HG03175 (cell line): ENCODE measurements around the gene ORMDL2.

ENCODE experiments used
- ATAC-seq: cut with Tn5 transposase; IDR thresholded peaks from one replicate; pipeline ENCODE4 v1.9.1; 2021; ENCODE audit warnings: mild to moderate bottlenecking, moderate library complexity; ENCODE audit not compliant: unreplicated experiment

ORMDL2 gene, protein sequence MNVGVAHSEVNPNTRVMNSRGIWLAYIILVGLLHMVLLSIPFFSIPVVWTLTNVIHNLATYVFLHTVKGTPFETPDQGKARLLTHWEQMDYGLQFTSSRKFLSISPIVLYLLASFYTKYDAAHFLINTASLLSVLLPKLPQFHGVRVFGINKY

DNA sequence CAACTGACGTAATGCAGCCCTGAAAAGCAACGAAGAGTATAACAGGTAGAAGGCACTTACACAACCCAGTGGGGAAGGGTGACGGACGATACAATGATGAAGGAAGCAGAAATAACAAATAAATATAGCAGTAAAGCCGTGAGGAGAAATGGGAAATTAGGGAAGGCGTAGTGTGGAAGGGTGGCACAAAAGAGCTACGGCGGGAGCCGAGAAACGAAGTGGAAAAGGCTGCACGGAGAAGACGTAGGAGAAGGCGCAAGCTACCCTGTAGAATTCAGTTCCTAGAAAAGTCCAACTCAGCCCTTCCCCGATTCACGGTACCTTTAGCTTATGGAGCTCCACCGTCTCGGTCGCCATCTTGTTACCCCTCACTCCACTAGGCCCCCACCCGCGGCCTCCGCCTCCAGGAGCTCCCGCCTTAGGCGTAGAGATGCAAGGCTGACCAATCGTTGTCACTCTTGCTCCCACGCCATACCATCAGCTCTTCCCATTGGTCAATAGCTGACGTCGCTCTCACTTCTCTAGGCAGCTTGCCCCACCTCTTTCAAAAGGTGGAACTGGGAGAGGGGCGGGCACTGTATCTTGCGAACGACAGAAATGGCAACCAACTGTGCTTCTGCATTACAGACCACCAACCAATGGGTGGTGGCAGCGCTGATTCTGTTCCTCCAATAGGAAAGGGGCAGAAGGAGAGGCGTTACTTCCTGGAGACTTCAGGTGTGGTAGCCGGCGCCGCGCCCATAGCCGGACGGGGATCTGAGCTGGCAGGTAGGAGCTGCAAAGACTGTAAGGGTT lies at the start of gene ORMDL2, which contains the start of gene SARNP:
TSS of gene ORMDL2 (plus strand) at position 697 of the 795 bp plus-strand sequence. CDS start 959 bp downstream, outside the sequence.
TSS of gene SARNP (minus strand) at position 380 of the 795 bp plus-strand sequence. CDS start at position 357, 23 bp downstream.
- peak; percentile 98 for ATAC-seq

DNA sequence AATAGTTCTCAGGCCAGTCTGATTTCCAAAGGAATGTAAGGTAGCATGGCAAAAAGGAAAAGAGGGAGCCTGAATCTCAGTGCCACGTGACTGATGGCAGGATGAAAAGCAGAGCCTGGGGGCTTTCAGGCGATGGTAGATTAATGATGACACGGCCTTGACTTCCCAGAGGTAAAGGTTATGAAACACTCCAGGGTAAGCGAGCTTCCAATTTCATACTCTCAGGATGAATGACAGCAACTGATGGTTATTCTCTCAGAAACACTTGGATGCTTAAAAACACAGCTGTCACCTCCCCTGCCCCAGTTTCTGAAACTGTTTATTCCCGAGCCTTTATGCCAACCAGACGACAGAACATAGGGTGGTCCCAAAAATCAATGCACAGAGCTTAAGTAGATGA lies 46.1 kb upstream of the ORMDL2 start:
- ATAC-seq = no peak

DNA sequence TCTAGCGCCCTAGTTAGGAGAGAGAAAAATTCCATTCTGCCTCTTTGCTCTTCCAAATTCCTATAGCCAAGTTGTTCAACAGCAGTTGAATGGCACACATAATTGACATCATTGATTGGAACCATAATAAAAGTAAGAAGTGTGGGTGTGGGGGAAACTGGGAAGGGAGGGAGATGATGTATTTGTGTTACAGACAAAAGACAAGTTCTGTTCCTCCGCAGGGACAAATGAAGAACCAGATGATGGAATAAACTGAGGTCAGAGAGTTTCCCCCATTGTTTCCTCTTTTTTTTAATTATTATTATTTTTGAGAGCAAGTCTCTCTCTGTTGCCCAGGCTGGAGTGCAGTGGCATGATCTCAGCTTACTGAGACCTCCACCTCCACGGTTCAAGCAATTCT lies 40.0 kb upstream of the ORMDL2 start:
- no peak for ATAC-seq

DNA sequence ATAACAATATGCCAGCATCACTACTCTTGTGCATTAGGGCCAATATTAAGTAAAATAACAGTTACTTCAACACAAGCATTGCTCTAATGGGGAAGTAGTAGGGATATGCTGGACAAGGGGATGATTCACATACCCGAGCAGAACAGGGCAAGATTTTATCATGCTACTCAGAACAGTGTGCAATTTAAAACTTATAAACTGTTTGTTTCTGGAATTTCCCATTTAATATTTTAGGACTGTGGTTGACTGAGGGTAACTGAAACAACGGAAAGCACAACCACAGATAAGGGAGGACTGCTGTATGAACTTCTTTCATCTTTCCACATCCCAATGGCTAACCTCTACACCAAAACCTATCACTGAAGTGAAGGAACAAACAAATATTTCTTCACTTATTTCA lies 37.2 kb upstream of the ORMDL2 start:
- no peak for ATAC-seq

DNA sequence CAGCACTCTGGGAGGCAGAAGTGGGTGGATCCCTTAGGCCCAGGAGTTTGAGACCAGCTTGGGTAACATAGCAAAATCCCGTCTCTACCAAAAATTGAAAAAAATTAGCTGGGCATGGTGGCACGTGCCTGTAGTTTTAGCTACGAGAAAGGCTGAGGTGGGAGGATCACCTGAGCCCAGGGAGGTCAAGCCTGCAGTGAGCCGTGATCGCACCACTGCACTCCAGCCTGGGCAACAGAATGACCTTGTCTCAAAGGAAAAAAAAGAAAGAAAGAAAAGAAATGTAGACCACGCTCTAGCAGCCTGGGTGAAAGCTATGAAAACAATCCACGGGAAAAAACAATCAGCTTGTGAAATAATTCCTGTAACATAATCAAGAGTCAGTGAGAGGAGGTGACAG lies 29.3 kb upstream of the ORMDL2 start:
- no peak for ATAC-seq

DNA sequence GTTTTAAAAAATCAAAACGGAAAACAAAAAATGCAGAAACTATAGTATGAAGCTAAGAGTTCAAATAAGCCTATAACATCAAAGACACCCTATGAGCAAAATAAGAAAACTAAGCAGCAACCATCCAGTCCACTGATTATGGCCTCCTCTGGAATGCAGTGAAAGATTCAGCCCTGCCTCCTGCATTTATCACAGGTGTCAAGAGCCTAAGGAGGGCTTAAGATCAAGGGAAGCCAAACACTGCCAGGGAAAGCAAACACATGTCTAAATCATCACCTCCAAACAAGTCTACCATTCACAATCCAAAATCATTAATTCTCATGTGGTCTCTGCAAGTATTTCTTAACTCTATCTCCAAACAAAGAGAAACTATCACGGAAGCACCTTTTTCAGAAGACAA lies 28.7 kb upstream of the ORMDL2 start:
- no peak for ATAC-seq

DNA sequence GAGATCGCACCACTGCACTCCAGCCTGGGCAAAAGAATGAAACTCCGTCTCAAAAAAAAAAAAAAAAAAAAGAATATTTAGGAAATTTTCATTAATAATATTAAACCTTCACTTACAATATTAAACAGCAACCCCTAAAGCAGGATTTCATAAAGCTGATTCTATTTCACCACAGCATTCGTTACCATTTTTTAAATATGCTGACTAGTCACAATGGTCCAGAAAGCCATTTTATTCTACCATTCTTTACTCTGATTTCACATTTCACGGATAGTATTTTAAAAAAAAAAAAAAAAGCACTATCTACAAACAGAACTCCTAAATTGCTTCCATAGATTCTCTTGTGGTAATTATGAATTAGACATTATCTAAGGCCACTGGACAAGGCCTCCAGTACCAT lies 27.9 kb upstream of the ORMDL2 start:
- no peak for ATAC-seq

DNA sequence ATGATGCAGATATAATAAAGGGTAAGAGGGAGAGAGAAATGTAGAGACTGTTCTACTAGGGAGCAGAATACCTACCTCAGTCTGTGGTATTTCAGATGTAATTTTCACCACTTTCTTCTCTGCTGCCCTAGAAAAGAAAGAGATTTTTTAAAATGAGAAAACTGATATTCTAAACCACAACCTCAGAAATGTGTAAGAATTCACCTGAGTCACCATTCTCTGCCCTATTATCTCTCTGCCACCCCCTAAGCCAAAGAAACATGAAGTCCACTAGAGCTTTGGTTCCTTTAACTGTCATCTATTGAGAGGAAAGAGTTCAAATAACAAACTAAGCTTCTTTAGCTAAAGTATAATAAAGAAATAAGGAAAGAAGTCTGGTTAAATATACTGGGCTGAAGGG lies 21.9 kb upstream of the ORMDL2 start:
- no peak for ATAC-seq

DNA sequence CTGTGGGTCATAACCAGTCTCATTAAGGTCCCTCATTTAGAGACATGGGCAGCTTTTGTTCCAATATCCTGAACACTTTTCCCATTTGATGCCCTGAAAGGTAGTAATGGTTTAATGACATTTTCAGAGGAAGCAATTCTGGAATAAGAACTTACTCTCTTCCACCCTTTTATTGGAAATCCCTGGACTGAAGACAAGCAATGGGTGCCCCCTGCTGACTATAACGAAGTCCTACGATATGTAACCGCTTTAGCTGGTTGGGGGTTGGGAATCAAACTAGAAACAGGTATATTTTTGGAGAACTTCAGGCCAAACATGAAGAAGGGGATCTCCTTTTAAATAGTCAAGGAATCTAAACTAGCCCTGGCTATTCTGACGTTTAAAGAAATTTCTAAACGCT lies 20.8 kb upstream of the ORMDL2 start:
- no peak for ATAC-seq

DNA sequence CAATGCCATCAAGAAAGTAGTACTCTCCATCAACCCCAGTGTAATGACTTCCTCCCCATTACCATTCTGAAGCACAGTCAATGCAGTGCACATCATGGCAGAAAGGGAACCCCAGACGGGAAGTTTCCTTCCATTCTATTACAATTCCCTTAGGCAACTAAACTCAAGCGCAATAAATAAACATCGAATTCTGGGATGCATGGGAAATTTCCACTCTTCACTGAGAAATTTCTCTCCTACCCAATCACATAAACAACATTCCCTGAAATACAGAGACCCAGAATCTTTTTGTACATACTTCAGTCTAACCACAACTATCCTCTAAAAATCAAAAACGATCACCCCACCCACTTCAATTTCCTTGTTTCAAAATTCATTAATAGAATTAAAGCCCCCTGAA lies 20.3 kb upstream of the ORMDL2 start:
- ATAC-seq = no peak

DNA sequence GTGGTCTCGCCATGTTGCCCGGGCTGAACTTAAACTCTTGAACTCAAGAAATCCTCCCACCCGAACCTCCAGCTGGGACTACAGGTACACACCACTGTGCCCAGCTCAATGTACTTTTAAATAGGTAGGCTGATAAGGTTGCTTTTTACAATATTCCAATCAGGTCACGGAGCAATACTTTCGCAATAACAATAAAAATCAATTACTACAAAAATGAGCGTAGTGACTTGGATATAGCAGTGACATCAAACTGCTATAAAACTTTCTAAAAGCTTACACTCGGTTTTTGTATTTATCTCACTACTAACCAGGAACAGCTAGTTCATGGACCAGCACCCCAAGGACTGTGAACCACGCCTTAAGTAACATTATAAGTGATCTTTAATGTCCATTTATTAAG lies 10.9 kb upstream of the ORMDL2 start:
- no peak for ATAC-seq

DNA sequence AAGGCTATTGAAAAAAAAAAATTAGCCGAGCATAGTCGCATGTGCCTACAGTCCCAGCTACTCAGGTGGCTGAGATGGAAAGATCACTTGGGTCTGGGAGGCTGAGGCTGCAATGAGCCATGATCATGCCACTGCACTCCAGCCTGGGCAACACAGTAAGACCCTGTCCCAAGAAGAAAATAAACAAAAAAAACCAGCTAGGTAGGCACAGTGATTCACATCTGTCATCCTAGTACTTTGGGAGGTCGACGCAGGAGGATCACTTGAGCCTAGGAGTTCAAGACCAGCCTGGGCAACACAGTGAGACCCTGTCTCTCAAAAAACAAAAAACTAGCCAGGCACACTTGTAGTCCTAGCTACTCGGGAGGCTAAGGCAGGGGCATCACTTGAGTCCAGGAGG lies 8.6 kb upstream of the ORMDL2 start:
- no peak for ATAC-seq

DNA sequence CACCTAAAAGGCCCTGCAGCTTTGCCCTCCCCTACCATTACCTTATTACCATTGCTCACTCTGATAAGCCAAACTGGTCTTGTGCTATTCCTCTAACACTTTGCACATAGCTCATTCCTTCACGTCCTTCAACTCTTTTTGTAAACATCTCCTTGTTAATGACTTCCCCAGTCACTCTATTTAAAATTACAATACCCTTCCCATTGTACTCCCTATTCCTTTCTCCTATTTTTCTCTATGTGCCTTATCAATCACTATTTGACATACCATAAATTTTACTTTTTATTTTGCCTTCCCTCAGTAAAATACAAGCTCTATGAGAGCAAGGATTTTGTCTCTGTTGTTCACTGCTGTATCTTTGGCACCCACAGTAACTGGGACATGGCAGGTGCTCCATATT lies 5.8 kb upstream of the ORMDL2 start:
- no peak for ATAC-seq

DNA sequence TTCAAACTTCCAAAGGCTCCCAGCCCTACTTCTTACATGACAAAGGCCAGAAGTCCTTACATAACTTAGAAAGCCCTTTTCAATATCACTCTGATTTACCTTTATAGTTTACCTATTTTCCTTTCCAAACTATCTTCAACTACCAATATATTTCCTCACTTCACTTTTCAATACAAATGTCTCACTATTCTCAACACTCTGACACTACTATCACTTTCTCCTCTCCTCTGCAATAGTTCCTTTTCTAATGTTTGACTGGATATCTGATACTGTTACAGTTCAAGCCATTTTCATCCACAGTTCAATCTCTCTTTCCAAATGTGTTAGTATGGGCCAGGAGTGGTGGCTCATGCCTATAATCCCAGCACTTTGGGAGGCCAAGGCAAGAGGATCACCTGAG lies 3.6 kb upstream of the ORMDL2 start:
- ATAC-seq = no peak

DNA sequence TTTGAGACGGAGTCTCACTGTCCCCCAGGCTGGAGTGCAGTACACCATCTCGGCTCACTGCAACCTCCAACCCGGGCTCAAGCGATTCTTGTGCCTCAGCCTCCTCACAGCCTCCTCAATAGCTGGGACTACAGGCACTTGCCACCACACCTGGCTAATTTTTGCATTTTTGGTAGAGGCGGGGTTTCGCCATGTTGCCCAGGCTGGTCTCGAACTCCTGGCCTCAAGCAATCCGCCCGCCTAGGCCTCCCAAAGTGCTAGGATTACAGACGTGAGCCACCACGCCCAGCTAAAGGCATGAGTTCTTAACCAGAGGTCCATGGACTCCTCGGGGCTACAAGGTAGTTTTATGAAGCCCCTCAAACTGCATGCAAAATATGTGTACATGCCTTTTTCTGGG lies 2.4 kb upstream of the ORMDL2 start:
- ATAC-seq = no peak

DNA sequence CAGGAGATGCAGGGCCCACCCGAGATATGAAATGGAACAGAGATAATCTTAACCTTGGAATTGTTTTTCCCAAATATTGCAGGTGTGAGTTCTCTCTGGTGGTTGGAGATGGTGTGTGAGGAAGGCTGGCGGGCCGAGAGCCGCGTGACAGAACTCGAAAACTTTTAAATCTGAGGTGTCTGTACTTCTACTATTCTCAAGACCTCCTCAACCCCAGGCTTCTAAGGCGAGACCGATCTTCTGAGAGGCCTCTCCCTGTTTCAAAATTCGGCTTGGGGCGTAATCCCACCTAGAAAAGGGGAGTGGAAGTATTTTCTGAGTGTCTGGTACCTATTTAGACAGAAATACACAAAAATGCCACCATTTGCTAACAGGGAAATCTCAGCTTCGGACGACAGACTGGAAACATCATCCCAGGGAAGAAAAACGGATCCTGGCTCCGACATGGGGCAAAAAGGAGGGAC lies 928 bp upstream of the ORMDL2 start:
- no peak for ATAC-seq

DNA sequence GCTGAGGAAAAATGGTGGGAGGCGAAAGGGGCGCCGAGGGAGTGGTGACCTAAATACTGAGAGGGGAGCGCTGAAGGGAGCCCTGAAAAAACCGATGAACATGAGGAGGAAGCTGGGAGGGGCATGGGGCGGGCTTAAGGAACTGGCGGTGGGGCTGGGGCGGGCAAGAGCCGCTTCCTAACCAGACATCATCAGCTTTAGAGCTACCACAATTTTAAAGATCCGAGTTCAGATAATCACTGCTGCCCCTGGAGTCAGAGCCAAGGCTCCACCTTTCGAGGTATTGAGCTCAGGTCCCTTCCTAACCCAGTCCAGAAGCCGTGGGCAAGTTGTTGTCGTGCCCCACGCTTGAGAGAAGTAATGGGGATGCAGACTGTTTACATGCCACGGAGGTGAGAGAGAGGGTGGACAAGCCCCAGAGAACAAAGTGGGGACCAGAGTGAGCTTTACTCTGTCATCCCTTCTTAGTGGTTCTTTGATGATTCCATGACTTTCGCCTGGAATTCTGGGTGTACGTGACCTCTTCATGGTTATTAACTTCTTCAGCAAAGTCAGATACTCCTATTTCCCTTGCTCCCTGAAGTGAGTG lies 393 bp downstream of the ORMDL2 start:
- peak; percentile 30 for ATAC-seq

DNA sequence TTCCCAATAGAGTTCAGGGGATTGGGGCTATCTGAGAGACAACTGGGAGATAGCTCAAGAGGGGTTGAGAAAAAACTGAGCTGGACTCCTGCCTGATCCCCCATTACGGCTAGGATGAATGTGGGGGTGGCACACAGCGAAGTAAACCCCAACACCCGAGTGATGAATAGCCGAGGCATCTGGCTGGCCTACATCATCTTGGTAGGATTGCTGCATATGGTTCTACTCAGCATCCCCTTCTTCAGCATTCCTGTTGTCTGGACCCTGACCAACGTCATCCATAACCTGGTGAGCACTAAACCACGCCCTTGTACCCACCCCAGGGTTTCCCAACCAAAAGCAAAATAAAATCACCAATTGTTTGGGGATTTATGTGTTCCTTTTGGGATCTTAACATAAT lies 1.0 kb downstream of the ORMDL2 start:
- no peak for ATAC-seq

DNA sequence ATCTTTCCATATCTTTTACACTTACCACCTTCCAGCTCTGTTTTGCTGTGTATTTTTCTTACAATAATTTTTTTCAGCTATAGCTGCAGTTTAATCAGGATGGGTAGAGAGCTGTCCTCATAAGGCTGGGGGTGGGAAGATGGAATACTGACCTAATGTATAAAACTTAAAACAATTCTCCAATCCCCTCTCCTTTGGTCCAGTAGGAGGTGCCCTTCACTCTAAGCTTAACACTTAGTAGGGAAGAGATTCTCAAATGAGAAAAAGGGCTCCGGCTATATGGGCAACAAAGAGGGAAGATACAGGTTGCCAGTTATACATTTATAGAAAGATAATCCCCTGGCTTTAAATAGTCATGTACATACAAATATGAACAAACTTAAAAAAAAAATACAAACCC lies 2.8 kb downstream of the ORMDL2 start:
- no peak for ATAC-seq

DNA sequence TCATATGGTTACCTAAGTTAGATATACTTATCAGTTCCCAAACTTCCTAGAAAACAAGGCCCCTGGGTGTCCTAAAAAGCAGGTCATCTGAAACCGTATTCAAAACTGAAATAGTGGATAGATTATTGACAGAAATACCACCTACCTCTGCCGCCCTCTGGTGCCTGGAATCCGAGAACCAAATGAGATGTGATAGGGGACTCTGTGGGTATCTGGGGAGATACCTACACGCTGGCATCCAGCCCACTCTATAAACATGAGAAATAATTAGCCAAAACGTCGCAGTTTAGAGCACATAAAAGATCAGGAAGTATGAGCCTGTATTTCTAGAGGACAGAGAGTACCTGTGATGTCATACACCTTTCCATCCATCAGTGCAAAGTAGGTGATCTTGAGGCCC lies 4.4 kb downstream of the ORMDL2 start:
- ATAC-seq = no peak

DNA sequence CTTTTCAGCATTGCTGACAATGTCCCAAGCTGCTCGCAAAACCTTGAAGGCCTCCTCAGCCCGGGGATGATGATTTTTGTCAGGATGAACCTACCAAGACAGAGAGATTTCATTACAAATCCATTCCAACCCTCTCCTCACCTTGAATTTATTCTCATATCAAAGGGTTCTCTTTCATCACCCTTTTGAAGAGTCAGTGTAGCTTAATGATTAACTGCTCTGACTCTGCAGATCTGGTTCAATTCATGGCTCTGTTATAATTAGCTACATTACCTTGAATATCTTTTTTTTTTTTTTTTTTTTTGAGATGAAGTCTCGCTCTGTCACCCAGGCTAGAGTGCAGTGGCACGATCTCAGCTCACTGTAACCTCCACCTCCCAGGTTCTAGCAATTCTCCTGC lies 5.6 kb downstream of the ORMDL2 start:
- no peak for ATAC-seq

DNA sequence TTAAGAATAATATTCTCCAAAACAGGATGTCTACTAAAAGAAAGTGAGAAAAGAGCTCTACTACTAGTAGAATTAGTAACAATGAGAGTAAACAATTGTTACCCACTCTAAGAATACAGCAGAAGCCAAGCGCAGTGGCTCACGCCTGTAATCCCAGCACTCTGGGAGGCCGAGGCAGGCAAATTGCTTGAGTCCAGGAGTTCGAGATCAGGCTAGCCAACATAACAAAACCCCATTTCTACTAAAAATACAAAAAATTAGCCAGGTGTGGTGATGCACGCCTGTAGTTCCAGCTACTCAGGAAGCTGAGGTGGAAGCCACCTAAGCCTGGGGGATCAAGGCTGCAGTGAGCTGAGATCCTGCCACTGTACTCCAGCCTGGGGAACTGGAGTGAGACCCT lies 6.9 kb downstream of the ORMDL2 start:
- no peak for ATAC-seq
